Uterus (tissue), 2 donors: ENCODE results near the gene GNRHR.

Experiments used
- CTCF ChIP-seq, 4 experiments: fragments of 200-600 bp in 2 of 4; fragments of 450-650 bp in 2 of 4; sonication (generic) in 2 of 4; IDR thresholded peaks; one replicate each; pipeline ENCODE4 v1.5.1; 2016 to 2019; ENCODE audit warnings: antibody characterized with exemption in 4 of 4, mild to moderate bottlenecking in 2 of 4, moderate library complexity in 1 of 4
- POLR2A ChIP-seq, 2 donors: fragments of 450-650 bp; IDR thresholded peaks; one replicate each; pipeline ENCODE4 v1.6.1; 2016; ENCODE audit warnings: antibody characterized with exemption in 2 of 2, mild to moderate bottlenecking in 1 of 2, moderate library complexity in 1 of 2

DNA sequence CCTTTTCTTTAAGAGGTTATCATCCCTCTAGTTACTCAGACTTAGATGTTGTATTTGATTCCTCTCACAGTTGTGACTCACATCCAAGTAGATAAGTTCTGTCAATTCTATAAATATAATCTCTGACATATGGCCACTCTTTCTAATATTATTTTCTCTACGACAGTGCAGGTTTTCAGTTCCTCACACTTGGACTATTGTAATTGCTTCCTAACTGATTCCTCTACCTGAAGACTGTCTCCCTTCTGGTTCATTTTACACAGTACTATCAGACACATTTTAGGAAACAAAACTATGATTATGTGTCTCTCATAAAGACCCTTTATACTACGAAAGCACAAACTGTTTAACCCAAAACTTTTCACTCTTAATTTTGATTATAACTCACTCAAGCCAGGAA is 31.3 kb upstream of the GNRHR start:
- no peak for TF ChIP-seq CTCF (IDR thresholded peaks at IDR 0.05)
- TF ChIP-seq POLR2A (IDR thresholded peaks at IDR 0.05): no peak
